ENCODE results near the gene SYNPO.

Gene SYNPO

DNA sequence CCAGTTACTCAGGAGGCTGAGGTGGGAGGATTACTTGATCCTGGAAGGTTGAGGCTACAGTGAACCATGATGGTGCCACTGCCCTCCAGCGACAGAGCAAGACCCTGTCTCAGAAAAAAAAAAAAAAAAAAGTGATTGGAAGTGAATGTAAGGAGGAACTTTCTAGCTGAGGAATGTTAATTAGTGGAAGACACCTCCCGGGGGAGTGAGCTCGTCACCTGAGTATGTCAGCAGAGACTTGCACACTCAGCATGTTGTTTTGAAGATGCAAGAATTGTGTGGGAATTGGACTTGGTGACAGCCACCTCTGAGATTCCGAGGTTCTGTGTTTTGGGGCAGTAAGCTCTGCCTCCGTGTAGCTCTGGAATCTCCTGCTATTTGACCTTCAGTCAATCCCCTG is 3.6 kb downstream of the SYNPO start:
- Histone ChIP-seq H3K9ac (ENCODE audit: low read length) (no peak overlapping the region), H3K36me3 (ENCODE audit: control insufficient read depth, insufficient read depth, low read length) (no peaks in the 10 kb centered on the region), H3K4me1 (ENCODE audit: control insufficient read depth, insufficient read depth, low read length) (peaks cover 58% of the 10 kb centered on the region), H3K27ac (ENCODE audit: low read depth, low read length) (no peak overlapping the region), H3K9me3 (ENCODE audit: control insufficient read depth, insufficient read depth, low read depth, low read length) (no peaks in the 10 kb centered on the region), H3K27me3 (ENCODE audit: control insufficient read depth, insufficient read depth, low read length) (no peaks in the 10 kb centered on the region), H3K4me3 (ENCODE audit: low read depth, low read length) (no peak overlapping the region)

GRCh38 chr5:150644514-150644913 is 4.1 kb downstream of the SYNPO start:
- Histone ChIP-seq H3K9me3 (ENCODE audit: control insufficient read depth, insufficient read depth, low read depth, low read length) (no peaks in the 10 kb centered on the region), H3K36me3 (ENCODE audit: control insufficient read depth, insufficient read depth, low read length) (no peaks in the 10 kb centered on the region), H3K27ac (ENCODE audit: low read depth, low read length) (no peak overlapping the region), H3K4me1 (ENCODE audit: control insufficient read depth, insufficient read depth, low read length) (peaks cover 53% of the 10 kb centered on the region), H3K9ac (ENCODE audit: low read length) (no peak overlapping the region), H3K4me3 (ENCODE audit: low read depth, low read length) (no peak overlapping the region), H3K27me3 (ENCODE audit: control insufficient read depth, insufficient read depth, low read length) (no peaks in the 10 kb centered on the region)

DNA sequence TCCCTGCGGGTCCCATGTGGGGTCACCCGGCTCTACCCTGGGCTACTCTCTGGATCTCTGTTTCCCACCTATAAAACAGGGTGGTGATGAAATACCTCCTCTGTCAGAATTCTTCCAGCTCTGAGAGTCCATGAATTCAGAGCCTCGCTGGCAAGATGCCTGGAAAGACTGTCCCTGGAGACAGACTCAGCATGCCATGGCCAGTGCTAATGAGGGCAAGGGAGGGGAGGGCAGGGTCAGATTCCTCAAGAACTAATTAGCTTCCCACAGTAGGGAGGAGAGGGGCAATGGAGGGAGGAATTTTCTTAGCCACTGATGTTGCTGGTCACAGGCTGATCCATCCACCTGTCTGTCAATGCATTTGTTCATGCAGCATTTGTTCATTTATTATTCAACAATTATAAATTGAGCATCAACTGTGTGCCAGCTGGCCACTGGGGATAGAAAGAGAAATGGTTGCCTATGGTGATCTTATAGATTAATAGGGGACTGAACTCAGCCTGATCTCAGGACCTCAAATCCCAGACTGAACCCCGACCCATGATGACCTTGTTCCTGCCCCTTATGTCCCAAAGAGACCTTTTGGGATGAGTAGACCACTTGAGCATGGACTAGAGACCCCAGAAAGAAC is 4.7 kb downstream of the SYNPO start:
- Histone ChIP-seq H3K27ac (ENCODE audit: low read depth, low read length) (no peak overlapping the region), H3K9ac (ENCODE audit: low read length) (no peak overlapping the region), H3K27me3 (ENCODE audit: control insufficient read depth, insufficient read depth, low read length) (no peaks in the 10 kb centered on the region), H3K4me3 (ENCODE audit: low read depth, low read length) (no peak overlapping the region), H3K36me3 (ENCODE audit: control insufficient read depth, insufficient read depth, low read length) (no peaks in the 10 kb centered on the region), H3K4me1 (ENCODE audit: control insufficient read depth, insufficient read depth, low read length) (peaks cover 48% of the 10 kb centered on the region), H3K9me3 (ENCODE audit: control insufficient read depth, insufficient read depth, low read depth, low read length) (no peaks in the 10 kb centered on the region)

DNA sequence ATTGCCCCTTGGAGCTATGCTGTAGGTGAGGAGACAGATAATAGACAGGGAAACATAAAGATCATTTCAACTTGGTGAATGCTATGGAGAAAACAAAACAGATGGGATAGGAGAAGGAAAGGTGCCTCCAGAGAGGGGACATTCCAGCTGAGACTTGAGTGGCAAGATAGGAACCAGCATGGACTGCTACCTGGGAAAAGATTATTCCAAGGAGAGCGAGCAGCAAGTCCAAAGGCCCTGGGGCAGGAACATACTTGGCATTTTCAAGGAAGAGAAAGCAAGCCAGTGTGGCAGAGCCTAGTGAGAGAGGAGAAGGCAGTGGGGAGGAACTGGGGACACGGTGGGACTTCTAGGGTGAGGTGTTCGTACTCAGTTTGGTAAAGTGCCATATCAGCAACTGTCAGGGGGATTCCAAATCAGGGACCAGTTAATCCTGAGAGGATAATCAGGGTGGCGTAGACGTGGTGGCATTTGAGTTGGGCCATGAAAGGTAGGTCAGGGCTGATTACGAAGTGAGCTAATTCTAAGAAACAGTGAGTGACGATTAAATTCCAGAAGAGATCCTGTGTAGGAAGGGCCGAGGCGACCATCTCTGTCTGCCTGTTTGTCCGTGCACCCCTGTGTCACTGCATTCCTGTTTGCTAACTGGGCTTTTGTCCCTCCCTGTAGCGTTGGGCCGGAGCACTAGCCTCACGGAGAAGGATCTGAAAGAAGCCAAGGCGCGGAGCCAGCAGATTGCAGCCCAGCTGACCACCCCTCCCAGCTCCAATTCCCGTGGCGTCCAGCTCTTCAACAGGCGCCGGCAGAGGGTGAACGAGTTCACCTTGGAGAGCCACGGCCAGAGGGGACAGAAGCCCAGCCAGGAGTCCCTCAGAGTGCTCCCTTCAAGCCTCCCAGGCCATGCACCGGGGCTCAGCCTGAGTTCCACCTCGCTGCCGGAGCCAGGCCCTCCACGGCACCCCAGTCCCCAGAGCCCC is 7.1 kb downstream of the SYNPO start:
- H3K27me3 ChIP-seq (ENCODE audit: control insufficient read depth, insufficient read depth, low read length) = no peaks in the 10 kb centered on the region
- H3K4me1 ChIP-seq (ENCODE audit: control insufficient read depth, insufficient read depth, low read length) = peaks cover 45% of the 10 kb centered on the region; the same call in 1 of the 2 replicates
- no peaks in the 10 kb centered on the region for H3K36me3 ChIP-seq (ENCODE audit: control insufficient read depth, insufficient read depth, low read length)
- H3K4me3 ChIP-seq (ENCODE audit: low read depth, low read length) = no peak overlapping the region
- H3K9ac ChIP-seq (ENCODE audit: low read length) = no peak overlapping the region
- H3K27ac ChIP-seq (ENCODE audit: low read depth, low read length) = no peak overlapping the region
- no peaks in the 10 kb centered on the region for H3K9me3 ChIP-seq (ENCODE audit: control insufficient read depth, insufficient read depth, low read depth, low read length)

DNA sequence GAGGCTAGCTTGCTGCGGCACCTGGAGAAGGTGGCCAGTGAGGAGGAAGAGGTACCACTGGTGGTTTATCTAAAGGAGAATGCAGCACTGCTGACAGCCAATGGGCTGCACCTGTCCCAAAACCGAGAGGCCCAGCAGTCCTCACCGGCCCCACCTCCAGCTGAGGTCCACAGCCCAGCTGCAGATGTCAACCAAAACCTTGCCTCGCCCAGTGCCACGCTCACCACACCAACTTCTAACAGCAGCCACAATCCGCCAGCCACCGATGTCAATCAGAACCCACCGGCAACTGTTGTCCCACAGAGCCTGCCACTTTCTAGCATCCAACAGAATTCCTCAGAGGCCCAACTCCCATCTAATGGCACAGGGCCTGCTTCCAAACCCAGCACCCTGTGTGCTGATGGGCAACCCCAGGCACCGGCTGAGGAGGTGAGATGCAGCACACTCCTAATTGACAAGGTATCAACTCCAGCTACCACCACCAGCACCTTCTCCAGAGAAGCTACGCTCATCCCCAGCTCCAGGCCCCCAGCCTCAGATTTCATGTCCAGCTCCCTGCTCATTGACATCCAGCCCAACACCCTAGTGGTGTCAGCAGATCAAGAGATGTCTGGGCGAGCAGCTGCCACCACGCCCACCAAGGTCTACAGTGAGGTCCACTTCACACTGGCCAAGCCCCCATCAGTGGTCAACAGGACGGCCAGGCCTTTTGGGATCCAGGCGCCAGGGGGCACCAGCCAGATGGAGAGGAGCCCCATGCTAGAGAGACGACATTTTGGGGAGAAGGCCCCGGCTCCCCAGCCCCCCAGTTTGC is 8.0 kb downstream of the SYNPO start:
- Histone ChIP-seq H3K4me1 (ENCODE audit: control insufficient read depth, insufficient read depth, low read length) (peaks cover 40% of the 10 kb centered on the region; the same call in 1 of the 2 replicates), H3K27me3 (ENCODE audit: control insufficient read depth, insufficient read depth, low read length) (no peaks in the 10 kb centered on the region), H3K27ac (ENCODE audit: low read depth, low read length) (no peak overlapping the region), H3K9ac (ENCODE audit: low read length) (no peak overlapping the region), H3K4me3 (ENCODE audit: low read depth, low read length) (no peak overlapping the region), H3K9me3 (ENCODE audit: control insufficient read depth, insufficient read depth, low read depth, low read length) (no peaks in the 10 kb centered on the region), H3K36me3 (ENCODE audit: control insufficient read depth, insufficient read depth, low read length) (no peaks in the 10 kb centered on the region)

GRCh38 chr5:150649108-150650020 is 8.9 kb downstream of the SYNPO start:
- no peak overlapping the region for H3K4me3 ChIP-seq (ENCODE audit: low read depth, low read length)
- no peak overlapping the region for H3K27ac ChIP-seq (ENCODE audit: low read depth, low read length)
- no peaks in the 10 kb centered on the region for H3K9me3 ChIP-seq (ENCODE audit: control insufficient read depth, insufficient read depth, low read depth, low read length)
- no peaks in the 10 kb centered on the region for H3K27me3 ChIP-seq (ENCODE audit: control insufficient read depth, insufficient read depth, low read length)
- no peak overlapping the region for H3K9ac ChIP-seq (ENCODE audit: low read length)
- no peaks in the 10 kb centered on the region for H3K36me3 ChIP-seq (ENCODE audit: control insufficient read depth, insufficient read depth, low read length)
- peaks cover 36% of the 10 kb centered on the region; the same call in 1 of the 2 replicates for H3K4me1 ChIP-seq (ENCODE audit: control insufficient read depth, insufficient read depth, low read length)

- Histone ChIP-seq H3K27me3 (ENCODE audit: control insufficient read depth, insufficient read depth, low read length) (no peaks in the 10 kb centered on the region), H3K9ac (ENCODE audit: low read length) (no peak overlapping the region), H3K4me1 (ENCODE audit: control insufficient read depth, insufficient read depth, low read length) (peaks cover 27% of the 10 kb centered on the region; the same call in 1 of the 2 replicates), H3K4me3 (ENCODE audit: low read depth, low read length) (no peak overlapping the region), H3K9me3 (ENCODE audit: control insufficient read depth, insufficient read depth, low read depth, low read length) (no peaks in the 10 kb centered on the region), H3K27ac (ENCODE audit: low read depth, low read length) (no peak overlapping the region), H3K36me3 (ENCODE audit: control insufficient read depth, insufficient read depth, low read length) (no peaks in the 10 kb centered on the region)
Measured at GRCh38 chr5:150650021-150651006, 9.9 kb downstream of the SYNPO start.

GRCh38 chr5:150651382-150651781 is 10.9 kb downstream of the SYNPO start:
- H3K27me3 ChIP-seq (ENCODE audit: control insufficient read depth, insufficient read depth, low read length) = no peaks in the 10 kb centered on the region
- no peaks in the 10 kb centered on the region for H3K36me3 ChIP-seq (ENCODE audit: control insufficient read depth, insufficient read depth, low read length)
- H3K9ac ChIP-seq (ENCODE audit: low read length) = no peak overlapping the region
- H3K4me1 ChIP-seq (ENCODE audit: control insufficient read depth, insufficient read depth, low read length) = peaks cover 23% of the 10 kb centered on the region; the same call in 1 of the 2 replicates
- no peak overlapping the region for H3K4me3 ChIP-seq (ENCODE audit: low read depth, low read length)
- no peaks in the 10 kb centered on the region for H3K9me3 ChIP-seq (ENCODE audit: control insufficient read depth, insufficient read depth, low read depth, low read length)
- H3K27ac ChIP-seq (ENCODE audit: low read depth, low read length) = no peak overlapping the region

DNA sequence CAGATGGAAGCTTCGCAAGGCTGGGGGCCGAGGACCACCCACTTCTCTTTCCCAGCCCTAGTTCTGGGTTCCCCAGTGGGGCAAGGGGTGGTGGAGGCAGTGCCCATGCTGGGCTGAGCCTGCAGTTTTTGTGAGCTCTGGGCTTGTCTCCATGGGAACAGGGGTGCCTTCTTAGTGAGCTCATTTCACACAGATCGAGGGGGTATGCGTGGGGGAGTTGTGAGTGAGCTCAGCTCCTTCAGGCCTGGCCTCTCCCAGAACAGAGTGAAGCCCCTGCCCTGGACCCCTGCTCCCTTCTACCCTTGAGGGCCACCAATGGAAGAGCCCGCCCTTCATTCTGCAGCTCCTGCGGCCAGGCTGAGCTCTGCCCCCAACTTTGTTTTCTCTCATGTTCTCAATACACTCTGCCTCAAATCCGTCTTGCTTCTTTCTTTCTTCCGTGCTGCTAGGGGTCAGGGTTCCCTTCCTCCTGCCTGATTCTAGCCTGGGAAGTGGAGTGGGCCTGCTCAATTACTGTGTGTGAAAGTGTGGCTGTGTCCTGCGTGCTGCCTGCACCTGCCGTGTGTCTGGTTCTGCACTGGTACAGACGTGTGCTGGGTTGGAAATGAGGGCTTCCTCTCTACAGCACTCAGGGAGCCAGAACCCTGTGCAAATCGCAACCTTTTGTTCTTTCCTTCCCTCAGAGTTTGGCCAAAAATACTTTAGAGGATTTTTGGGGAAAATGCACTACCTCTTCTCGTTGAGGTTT is 11.6 kb downstream of the SYNPO start:
- H3K9me3 ChIP-seq (ENCODE audit: control insufficient read depth, insufficient read depth, low read depth, low read length) = no peaks in the 10 kb centered on the region
- peaks cover 24% of the 10 kb centered on the region for H3K4me1 ChIP-seq (ENCODE audit: control insufficient read depth, insufficient read depth, low read length)
- 0 out of 2 replicates have a peak, but pooled peaks cover under 1% of the 10 kb centered on the region for H3K27me3 ChIP-seq (ENCODE audit: control insufficient read depth, insufficient read depth, low read length)
- no peak overlapping the region for H3K27ac ChIP-seq (ENCODE audit: low read depth, low read length)
- H3K9ac ChIP-seq (ENCODE audit: low read length) = no peak overlapping the region
- no peak overlapping the region for H3K4me3 ChIP-seq (ENCODE audit: low read depth, low read length)
- H3K36me3 ChIP-seq (ENCODE audit: control insufficient read depth, insufficient read depth, low read length) = no peaks in the 10 kb centered on the region
